GM18499 (cell line): ENCODE data around the gene TENT5C.
A peak's percentile ranks its signal among the peaks of the same experiment; 100 is the strongest.

Source experiments
- ATAC-seq: cut with Tn5 transposase; IDR thresholded peaks from one replicate; pipeline ENCODE4 v1.9.1; 2021; ENCODE audit warnings: moderate number of reproducible peaks; ENCODE audit not compliant: insufficient read depth, unreplicated experiment

TENT5C gene

GRCh38 chr1:117652421-117652820, 46.6 kb downstream of the TENT5C start:
- no peak for ATAC-seq

- ATAC-seq: no peak
Measured at GRCh38 chr1:117653195-117653594, 47.3 kb downstream of the TENT5C start.

- ATAC-seq: peak; percentile 7
Measured at GRCh38 chr1:117653732-117654492, 48.1 kb downstream of the TENT5C start.

- ATAC-seq: peak; percentile 83
Measured at GRCh38 chr1:117654493-117655219, 48.8 kb downstream of the TENT5C start.

- ATAC-seq: no peak
Measured at GRCh38 chr1:117655220-117655577, 49.4 kb downstream of the TENT5C start.

GRCh38 chr1:117656202-117656641, 50.4 kb downstream of the TENT5C start:
- ATAC-seq: no peak

- ATAC-seq: no peak
Measured at GRCh38 chr1:117657031-117657430, 51.2 kb downstream of the TENT5C start.

- no peak for ATAC-seq
Measured at GRCh38 chr1:117657949-117658660, 52.3 kb downstream of the TENT5C start.

GRCh38 chr1:117658676-117659075, 52.8 kb downstream of the TENT5C start:
- ATAC-seq: no peak

- ATAC-seq: no peak
Measured at GRCh38 chr1:117659550-117660270, 53.9 kb downstream of the TENT5C start.

GRCh38 chr1:117660271-117660965, 54.6 kb downstream of the TENT5C start:
- ATAC-seq: no peak

GRCh38 chr1:117661027-117661426, 55.2 kb downstream of the TENT5C start:
- no peak for ATAC-seq

GRCh38 chr1:117662667-117663066, 56.8 kb downstream of the TENT5C start:
- ATAC-seq: no peak

- no peak for ATAC-seq
Measured at GRCh38 chr1:117663156-117663902, 57.5 kb downstream of the TENT5C start.

GRCh38 chr1:117664314-117664713, 58.5 kb downstream of the TENT5C start:
- ATAC-seq: peak; percentile 96

- ATAC-seq: no peak
Measured at GRCh38 chr1:117665556-117666270, 59.9 kb downstream of the TENT5C start.

GRCh38 chr1:117669572-117669971, 63.7 kb downstream of the TENT5C start:
- no peak for ATAC-seq

- ATAC-seq: no peak
Measured at GRCh38 chr1:117670976-117671780, 65.3 kb downstream of the TENT5C start.
